Umbilical cord (tissue), 2 donors: ENCODE measurements around the gene PARD3. TPM values are rescaled to one million over a fixed set of nuclear protein-coding genes. Genes with fewer than 3 reads are reported as not detected.
A peak's percentile ranks its signal among the peaks of the same experiment; 100 is the strongest.

ENCODE experiments used
- DNase-seq: peaks from one replicate; pipeline ENCODE4 v3.0.0-alpha.2; 2015; ENCODE audit warnings: low spot score
- total RNA-seq: library from RNA; depleted of rRNA; stranded (reverse); fragments of >200 nt; gene quantifications from one replicate; pipeline ENCODE4 v1.2.3, GENCODE V29; 2014; ENCODE audit warnings: low replicate concordance; ENCODE audit not compliant: insufficient read depth

Gene PARD3
- total RNA-seq, 1 donor from 2014 or later = 27.0 TPM

GRCh38 chr10:34470307-34470706, 344.8 kb downstream of the PARD3 start:
- no peak for DNase-seq

GRCh38 chr10:34469446-34469845, 345.6 kb downstream of the PARD3 start:
- no peak for DNase-seq

GRCh38 chr10:34467902-34468301, 347.2 kb downstream of the PARD3 start:
- DNase-seq = no peak

GRCh38 chr10:34467364-34467763, 347.7 kb downstream of the PARD3 start:
- DNase-seq = no peak

- DNase-seq = no peak
Observed at GRCh38 chr10:34465678-34466077, 349.4 kb downstream of the PARD3 start.

GRCh38 chr10:34464591-34464990, 350.5 kb downstream of the PARD3 start:
- no peak for DNase-seq

GRCh38 chr10:34464000-34464399, 351.1 kb downstream of the PARD3 start:
- DNase-seq = no peak

GRCh38 chr10:34462993-34463392, 352.1 kb downstream of the PARD3 start:
- no peak for DNase-seq

- DNase-seq = peak; percentile 73
Observed at GRCh38 chr10:34462056-34462455, 353.0 kb downstream of the PARD3 start.

GRCh38 chr10:34454590-34455261, 360.4 kb downstream of the PARD3 start:
- peak; percentile 79 for DNase-seq

GRCh38 chr10:34449836-34450235, 365.3 kb downstream of the PARD3 start:
- peak; percentile 79 for DNase-seq

- no peak for DNase-seq
Observed at GRCh38 chr10:34446049-34446448, 369.0 kb downstream of the PARD3 start.

- DNase-seq = peak; percentile 43
Observed at GRCh38 chr10:34444223-34445183, 370.6 kb downstream of the PARD3 start.

- DNase-seq = peak; percentile 39
Observed at GRCh38 chr10:34439386-34439785, 375.7 kb downstream of the PARD3 start.

- no peak for DNase-seq
Observed at GRCh38 chr10:34438741-34439140, 376.4 kb downstream of the PARD3 start.

- peak; percentile 63 for DNase-seq
Observed at GRCh38 chr10:34437906-34438305, 377.2 kb downstream of the PARD3 start.

- DNase-seq = peak; percentile 96
Observed at GRCh38 chr10:34434119-34434594, 380.9 kb downstream of the PARD3 start.

- DNase-seq = peak; percentile 71
Observed at GRCh38 chr10:34433241-34434076, 381.6 kb downstream of the PARD3 start.

- no peak for DNase-seq
Observed at GRCh38 chr10:34432589-34432988, 382.5 kb downstream of the PARD3 start.

GRCh38 chr10:34430685-34431084, 384.4 kb downstream of the PARD3 start:
- DNase-seq = no peak

GRCh38 chr10:34428501-34428900, 386.6 kb downstream of the PARD3 start:
- no peak for DNase-seq

GRCh38 chr10:34427911-34428216, 387.2 kb downstream of the PARD3 start:
- no peak for DNase-seq
